HEK293 (cell line): ENCODE results near the gene OR2T3.
"Not testable (repeated sequence)": the region's sequence is repeated elsewhere in the genome, so short reads cannot be mapped to it uniquely, and the experiment has no call there.

ENCODE experiments used
- CTCF ChIA-PET: fragments of 350-600 bp; formaldehyde crosslinking; extraction: SDS; loops from one replicate; lab custom pipeline; 2021; ENCODE audit warnings: antibody characterized with exemption; lab: Yijun Ruan, JAX
- POLR2A ChIA-PET: fragments of 300-600 bp; formaldehyde crosslinking; extraction: SDS; loops from one replicate; lab custom pipeline; 2020; ENCODE audit warnings: antibody characterized with exemption, inconsistent platforms; lab: Yijun Ruan, JAX
- H3K27ac ChIP-seq: fragments of 200-500 bp; sonication (Bioruptor generic); 2 replicates; pipeline ENCODE4 v1.5.1; 2014; ENCODE audit warnings: low read depth, low read length, control low read depth, inconsistent platforms; ENCODE audit errors: extremely low read depth
- H3K36me3 ChIP-seq, 2 experiments: fragments of 200-500 bp in 1 of 2; sonication (Bioruptor generic) in 1 of 2; 1 replicate in 1 of 2; 2 replicates in 1 of 2; pipeline ENCODE4 v1.5.1; 2014 to 2017; ENCODE audit warnings: inconsistent platforms in 2 of 2, low read length in 2 of 2; ENCODE audit not compliant: control insufficient read depth in 2 of 2, insufficient read depth in 1 of 2
- H3K4me1 ChIP-seq: fragments of 200-500 bp; sonication (Bioruptor generic); 2 replicates; pipeline ENCODE4 v1.5.1; 2014; ENCODE audit warnings: mild to moderate bottlenecking, low read length, inconsistent platforms; ENCODE audit not compliant: control insufficient read depth, insufficient read depth
- H3K4me3 ChIP-seq: 2 replicates; pipeline ENCODE4 v1.5.1; 2011; ENCODE audit warnings: low read depth, mild to moderate bottlenecking, control low read depth, low read length, moderate library complexity
- H3K9me3 ChIP-seq: fragments of 200-500 bp; sonication (Bioruptor generic); 2 replicates; pipeline ENCODE4 v1.5.1; 2014; ENCODE audit warnings: low read depth, low read length, inconsistent platforms; ENCODE audit not compliant: control insufficient read depth, insufficient read depth
- ZNF133 ChIP-seq: fragments of 450-650 bp; formaldehyde crosslinking; IDR thresholded peaks from 2 replicates; pipeline ENCODE4 v1.5.1; 2016; ENCODE audit warnings: missing biosample characterization, missing genetic modification characterization
- ZNF449 ChIP-seq: fragments of 450-650 bp; formaldehyde crosslinking; IDR thresholded peaks from 2 replicates; pipeline ENCODE4 v1.5.1; 2017; ENCODE audit warnings: missing biosample characterization, mild to moderate bottlenecking, missing genetic modification characterization, moderate library complexity
- ZNF560 ChIP-seq: fragments of 450-650 bp; formaldehyde crosslinking; IDR thresholded peaks from 2 replicates; pipeline ENCODE4 v1.5.1; 2017; ENCODE audit warnings: missing biosample characterization, missing genetic modification characterization, borderline replicate concordance
- ZNF830 ChIP-seq: fragments of 450-650 bp; IDR thresholded peaks from 2 replicates; pipeline ENCODE4 v1.5.0; 2018; ENCODE audit warnings: missing biosample characterization, missing genetic modification characterization, low read depth, mild to moderate bottlenecking, moderate library complexity
- ZSCAN18 ChIP-seq: fragments of 450-650 bp; formaldehyde crosslinking; IDR thresholded peaks from 2 replicates; pipeline ENCODE4 v1.5.1; 2016; ENCODE audit warnings: missing biosample characterization, missing genetic modification characterization

Gene OR2T3

GRCh38 chr1:248500305-248501035, 27.3 kb downstream of the OR2T3 start:
- H3K27ac ChIP-seq, H3K9me3 ChIP-seq, H3K4me1 ChIP-seq, POLR2A ChIA-PET, H3K36me3 ChIP-seq, H3K4me3 ChIP-seq, CTCF ChIA-PET: not testable (repeated sequence)

- H3K27ac ChIP-seq, H3K4me3 ChIP-seq, CTCF ChIA-PET, H3K4me1 ChIP-seq, H3K36me3 ChIP-seq, H3K9me3 ChIP-seq, POLR2A ChIA-PET: not testable (repeated sequence)
Measured at GRCh38 chr1:248507773-248508172, 34.6 kb downstream of the OR2T3 start, which contains the start of gene OR2G6. Gene OR2G6 (plus strand): TSS chr1:248508073. CDS start chr1:248521647, 13,574 bp downstream.

GRCh38 chr1:248510217-248510616, 37.1 kb downstream of the OR2T3 start:
- H3K4me3 ChIP-seq, POLR2A ChIA-PET, H3K9me3 ChIP-seq, CTCF ChIA-PET, H3K36me3 ChIP-seq, H3K4me1 ChIP-seq, H3K27ac ChIP-seq: not testable (repeated sequence)

- Histone ChIP-seq H3K4me1 (no peaks in the 10 kb centered on the region), H3K36me3 (no peaks in the 10 kb centered on the region), H3K9me3 (no peaks in the 10 kb centered on the region), H3K27ac (no peak overlapping the region), H3K4me3 (no peak overlapping the region)
- ChIA-PET POLR2A (no interaction called here), CTCF (no interaction called here)
- TF ChIP-seq ZNF449 (tag by site-specific recombination) (no peak), ZNF560 (tag by site-specific recombination) (no peak), ZNF133 (tag by site-specific recombination) (no peak), ZNF830 (no peak), ZSCAN18 (tag by site-specific recombination) (no peak)
Measured at GRCh38 chr1:248521856-248522255, 48.7 kb downstream of the OR2T3 start.
